BLaER1 treated with 17β-estradiol and CSF1 and Interleukin-3, amounts not matched to agents 10 nM and 100 nM (cell line): ENCODE measurements around the gene FAM76B.
A peak's percentile ranks its signal among the peaks of the same experiment; 100 is the strongest.

ENCODE experiments used
- H3K27ac ChIP-seq, 11 experiments: shearing (Covaris generic); formaldehyde crosslinking; 2 replicates each; pipeline ENCODE4 v1.8.1; 2022
- H3K27me3 ChIP-seq, 11 experiments: shearing (Covaris generic); formaldehyde crosslinking; 2 replicates each; pipeline ENCODE4 v1.8.1; 2022
- H3K36me3 ChIP-seq, 11 experiments: shearing (Covaris generic); formaldehyde crosslinking; 2 replicates each; pipeline ENCODE4 v1.8.1; 2022
- H3K4me1 ChIP-seq, 10 experiments: shearing (Covaris generic); formaldehyde crosslinking; 2 replicates each; pipeline ENCODE4 v1.8.1; 2022
- H3K4me2 ChIP-seq, 11 experiments: shearing (Covaris generic); formaldehyde crosslinking; 2 replicates each; pipeline ENCODE4 v1.8.1; 2022
- H3K4me3 ChIP-seq, 10 experiments: shearing (Covaris generic); formaldehyde crosslinking; 2 replicates each; pipeline ENCODE4 v1.8.1; 2022
- H3K9ac ChIP-seq, 11 experiments: shearing (Covaris generic); formaldehyde crosslinking; 2 replicates each; pipeline ENCODE4 v1.8.1; 2022
- H3K9me3 ChIP-seq, 11 experiments: shearing (Covaris generic); formaldehyde crosslinking; replicated peaks in 1 of 11; 2 replicates each; pipeline ENCODE4 v1.8.1; 2022
- H4K20me1 ChIP-seq, 11 experiments: shearing (Covaris generic); formaldehyde crosslinking; 2 replicates each; pipeline ENCODE4 v1.8.1; 2022
- Cebpa-rat ChIP-seq, 11 experiments: shearing (Covaris generic); IDR thresholded peaks; 2 replicates each; pipeline ENCODE4 v1.8.1; 2022

The FAM76B gene

GRCh38 chr11:95728094-95728493, 61.5 kb downstream of the FAM76B start:
- no peaks in the 10 kb centered on the region for H4K20me1 ChIP-seq
- no peak overlapping the region for H3K4me2 ChIP-seq
- TF ChIP-seq Cebpa-rat (IDR thresholded peaks at IDR 0.05): no peak
- no peaks in the 10 kb centered on the region for H3K36me3 ChIP-seq
- no peaks in the 10 kb centered on the region for H3K27me3 ChIP-seq
- H3K4me1 ChIP-seq: no peaks in the 10 kb centered on the region
- no peak overlapping the region for H3K27ac ChIP-seq
- H3K9ac ChIP-seq: no peak overlapping the region
- no peak overlapping the region for H3K4me3 ChIP-seq
- peaks cover 0 to 13% (median 3%) of the 10 kb centered on the region in 11 experiments; a peak in 6 of 22 replicates for H3K9me3 ChIP-seq

- Histone ChIP-seq H3K4me1 (no peaks in the 10 kb centered on the region), H3K9me3 (peaks cover 0 to 13% (median 3%) of the 10 kb centered on the region in 11 experiments; a peak in 6 of 22 replicates), H4K20me1 (no peaks in the 10 kb centered on the region), H3K4me3 (no peak overlapping the region), H3K27me3 (no peaks in the 10 kb centered on the region), H3K4me2 (no peak overlapping the region), H3K36me3 (no peaks in the 10 kb centered on the region), H3K27ac (no peak overlapping the region), H3K9ac (no peak overlapping the region)
- no peak for TF ChIP-seq Cebpa-rat (IDR thresholded peaks at IDR 0.05)
Measured at GRCh38 chr11:95727620-95728019, 62.0 kb downstream of the FAM76B start.

DNA sequence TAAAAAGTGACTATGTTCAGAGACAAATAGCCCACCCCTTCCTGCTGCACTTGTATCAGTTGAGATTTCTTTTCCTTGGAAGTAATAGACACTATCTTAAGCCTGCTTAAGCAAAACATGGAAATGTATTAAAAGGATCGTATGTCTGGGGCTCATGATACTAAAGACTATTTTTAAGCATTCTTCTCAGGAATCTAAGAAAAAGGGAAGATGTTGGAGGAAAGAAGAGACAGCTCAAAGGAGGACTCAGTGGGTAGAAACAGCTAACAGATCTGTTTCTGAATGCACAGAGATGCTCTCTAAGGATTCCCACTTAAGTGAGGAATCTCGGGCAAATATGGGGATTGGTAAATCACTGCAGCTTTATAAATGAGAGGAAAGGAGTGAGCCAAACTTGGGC, 62.5 kb downstream of the FAM76B start:
- no peak overlapping the region for H3K9ac ChIP-seq
- H3K4me3 ChIP-seq: no peak overlapping the region
- peaks cover 0 to 13% (median 3%) of the 10 kb centered on the region in 11 experiments; a peak in 6 of 22 replicates for H3K9me3 ChIP-seq
- no peak overlapping the region for H3K27ac ChIP-seq
- no peaks in the 10 kb centered on the region for H4K20me1 ChIP-seq
- H3K4me1 ChIP-seq: no peaks in the 10 kb centered on the region
- no peak for TF ChIP-seq Cebpa-rat (IDR thresholded peaks at IDR 0.05)
- no peaks in the 10 kb centered on the region for H3K27me3 ChIP-seq
- H3K4me2 ChIP-seq: no peak overlapping the region
- H3K36me3 ChIP-seq: no peaks in the 10 kb centered on the region

GRCh38 chr11:95725196-95725595, 64.4 kb downstream of the FAM76B start:
- H3K27me3 ChIP-seq: no peaks in the 10 kb centered on the region
- no peaks in the 10 kb centered on the region for H3K36me3 ChIP-seq
- no peak for TF ChIP-seq Cebpa-rat (IDR thresholded peaks at IDR 0.05)
- no peaks in the 10 kb centered on the region for H4K20me1 ChIP-seq
- H3K9me3 ChIP-seq: peaks cover 0 to 13% (median 3%) of the 10 kb centered on the region in 11 experiments; a peak in 6 of 22 replicates
- H3K4me3 ChIP-seq: no peak overlapping the region
- H3K9ac ChIP-seq: no peak overlapping the region
- H3K27ac ChIP-seq: no peak overlapping the region
- no peak overlapping the region for H3K4me2 ChIP-seq
- peaks cover 0 to 9% (median 4%) of the 10 kb centered on the region in 10 experiments; a peak in 16 of 20 replicates for H3K4me1 ChIP-seq

GRCh38 chr11:95723361-95723942, 66.1 kb downstream of the FAM76B start:
- Histone ChIP-seq H3K36me3 (no peaks in the 10 kb centered on the region), H3K4me3 (no peak overlapping the region)
- TF ChIP-seq Cebpa-rat (IDR thresholded peaks at IDR 0.05): no peak

GRCh38 chr11:95720195-95720594, 69.4 kb downstream of the FAM76B start:
- H3K27ac ChIP-seq: peak overlapping the region in 4 of 11 experiments; percentile 95 to 99 (median 96); a peak in 6 of 22 replicates

More at GRCh38 chr11:95723361-95723942, 66.1 kb downstream of the FAM76B start:
- Histone ChIP-seq H3K27me3 (no peaks in the 10 kb centered on the region), H3K4me2 (no peak overlapping the region), H3K9ac (no peak overlapping the region), H3K27ac (no peak overlapping the region), H3K4me1 (peaks cover 0 to 26% (median 22%) of the 10 kb centered on the region in 10 experiments; a peak in 17 of 20 replicates), H4K20me1 (no peaks in the 10 kb centered on the region), H3K9me3 (peaks cover 0 to 20% (median 5%) of the 10 kb centered on the region in 11 experiments; a peak in 11 of 22 replicates)

More at GRCh38 chr11:95720195-95720594, 69.4 kb downstream of the FAM76B start:
- Histone ChIP-seq H3K4me2 (peak overlapping the region in 8 of 11 experiments; percentile 65 to 84 (median 78); a peak in 15 of 22 replicates), H4K20me1 (no peaks in the 10 kb centered on the region), H3K9me3 (peaks cover 0 to 23% (median 10%) of the 10 kb centered on the region in 11 experiments; a peak in 15 of 22 replicates), H3K4me3 (no peak overlapping the region), H3K27me3 (no peaks in the 10 kb centered on the region), H3K9ac (no peak overlapping the region), H3K36me3 (no peaks in the 10 kb centered on the region), H3K4me1 (peaks cover 17 to 56% (median 52%) of the 10 kb centered on the region in 10 experiments)
- TF ChIP-seq Cebpa-rat (IDR thresholded peaks at IDR 0.05): no peak
